ENCODE results near the gene TAS2R46. TPM values are rescaled to one million over a fixed set of nuclear protein-coding genes. Genes with fewer than 3 reads are reported as not detected.

The TAS2R46 gene
- total and polyA plus RNA-seq, 9 of the 15 experiments (the other 6 are each of a cell fraction or from before 2014, with no cell fraction given), result 0.08 to 1.8 (median 0.47) TPM; not detected in 2

GRCh38 chr12:11026118-11026517, 36.0 kb downstream of the TAS2R46 start:
- H3K79me2 ChIP-seq (ENCODE audit: control insufficient read depth, insufficient read depth, low read length), result no peaks in the 10 kb centered on the region
- H3K4me2 ChIP-seq (ENCODE audit: insufficient read depth, low read length), result no peak overlapping the region
- no peak overlapping the region for H3K9ac ChIP-seq (ENCODE audit: insufficient read depth in 1 of 2, low read depth in 2 of 2, low read length in 2 of 2)
- 83% methylated on average over 6 of the region's 6 CpGs for WGBS (ENCODE audit: insufficient coverage, low coverage, missing lambda C conversion rate)
- in situ Hi-C loops (cut with MboI) (no loop called here), intact Hi-C loops (cut with micrococcal nuclease) (no loop called here)
- no peak overlapping the region for H3K4me3 ChIP-seq
- TF ChIP-seq ZNF780A (CRISPR knock-in tag; IDR thresholded peaks at IDR 0.05) (no peak), CTCF (IDR thresholded peaks at IDR 0.05 in 2 of 3, conservative IDR thresholded peaks at IDR 0.05 in 1 of 3; ENCODE audit: insufficient read depth in 2 of 3, low read depth in 1 of 3, low read length in 3 of 3) (0 out of 6 replicates have a peak, but pooled peaks of 1 of the 3 experiments have one; percentile 6), RNF219 (CRISPR knock-in tag; IDR thresholded peaks at IDR 0.05) (no peak)
- ChIA-PET POLR2A (no interaction called here), CTCF (ENCODE audit: low intra/inter-chr PET ratio) (no interaction called here)
- no peak overlapping the region for H2AFZ ChIP-seq (ENCODE audit: low read depth, low read length)
- DNase-seq (ENCODE audit: extremely low read depth in 1 of 4, low spot score in 3 of 4), result peak in 1 of 4 experiments; percentile 8
- BruUV-seq (replicated peaks), result no TSS peak
- no peaks in the 10 kb centered on the region for H3K9me3 ChIP-seq (replicated peaks; ENCODE audit: control insufficient read depth, insufficient read depth, low read depth, low read length)
- no peaks in the 10 kb centered on the region for H3K27me3 ChIP-seq (ENCODE audit: control insufficient read depth in 2 of 2, insufficient read depth in 2 of 2, low read length in 2 of 2)
- ATAC-seq, result peak; percentile 49; the same call in 1 of the 3 replicates
- no peak for FAIRE-seq
- H3K4me1 ChIP-seq (replicated peaks in 1 of 2; ENCODE audit: control insufficient read depth in 2 of 2, insufficient read depth in 2 of 2, low read length in 2 of 2), result no peaks in the 10 kb centered on the region
- no peaks in the 10 kb centered on the region for H3K9me1 ChIP-seq (ENCODE audit: control insufficient read depth, insufficient read depth, low read length)
- no peak overlapping the region for H3K27ac ChIP-seq (ENCODE audit: extremely low read depth, low read depth, low read length)
- no peaks in the 10 kb centered on the region for H3K36me3 ChIP-seq (ENCODE audit: control insufficient read depth, insufficient read depth, low read length)
- H4K20me1 ChIP-seq (replicated peaks; ENCODE audit: control insufficient read depth, insufficient read depth, low read length), result no peaks in the 10 kb centered on the region

Measured in K562 (cell line).